ENCODE data around the gene PPTC7. TPM values are rescaled to one million over a fixed set of nuclear protein-coding genes. Genes with fewer than 3 reads are reported as not detected.

PPTC7 gene
- total and polyA plus RNA-seq, 2 of the 4 experiments (the other 2 are of a cell fraction): 4.1 to 6.8 TPM

GRCh38 chr12:110622582-110622981 lies 39.5 kb upstream of the PPTC7 start:
- Histone ChIP-seq H3K4me3 (ENCODE audit: insufficient read depth, low read depth, low read length) (no peak overlapping the region), H3K36me3 (ENCODE audit: control insufficient read depth, insufficient read depth, low read length) (no peaks in the 10 kb centered on the region), H2AFZ (replicated peaks; ENCODE audit: low read length, poor library complexity) (no peak overlapping the region), H3K4me2 (ENCODE audit: low read depth, low read length) (no peak overlapping the region), H3K18ac (ENCODE audit: low read depth, low read length) (no peak overlapping the region), H3K79me1 (ENCODE audit: low read depth in 1 of 2, low read length in 2 of 2) (no peaks in the 10 kb centered on the region), H3K4ac (ENCODE audit: low read depth, low read length) (no peak overlapping the region), H3K9me3 (ENCODE audit: control insufficient read depth, insufficient read depth, low read length) (no peaks in the 10 kb centered on the region), H3K4me1 (ENCODE audit: control insufficient read depth, insufficient read depth, low read length) (no peaks in the 10 kb centered on the region), H2BK5ac (ENCODE audit: low read depth, low read length, poor library complexity, severe bottlenecking) (no peak overlapping the region), H3K27ac (ENCODE audit: insufficient read depth, low read length) (no peak overlapping the region), H4K8ac (ENCODE audit: low read depth in 2 of 2, low read length in 2 of 2) (no peak overlapping the region), H4K91ac (ENCODE audit: insufficient read depth, low read depth, low read length) (no peak overlapping the region), H3K9me1 (ENCODE audit: insufficient read depth, low read length) (no peaks in the 10 kb centered on the region), H2BK20ac (ENCODE audit: low read depth, low read length) (no peak overlapping the region), H2AK5ac (ENCODE audit: low read depth, low read length) (no peak overlapping the region), H4K5ac (ENCODE audit: low read depth, low read length) (no peak overlapping the region), H2BK120ac (ENCODE audit: low read depth, low read length) (no peak overlapping the region), H3K23ac (ENCODE audit: low read depth, low read length) (no peak overlapping the region), H3K14ac (replicated peaks; ENCODE audit: low read depth, low read length) (no peak overlapping the region), H4K20me1 (ENCODE audit: insufficient read depth, low read length) (no peaks in the 10 kb centered on the region), H2BK15ac (ENCODE audit: low read depth, low read length) (no peak overlapping the region), H3K9ac (ENCODE audit: low read depth, low read length) (no peak overlapping the region), H3K56ac (ENCODE audit: extremely low read depth, insufficient read depth, low read length) (no peak overlapping the region), H3K27me3 (ENCODE audit: control insufficient read depth, insufficient read depth, low read length) (no peaks in the 10 kb centered on the region), H2AK9ac (replicated peaks; ENCODE audit: low read depth, low read length, poor library complexity) (no peak overlapping the region)
- DNase-seq (no peak), ATAC-seq (ENCODE audit: low read depth) (no peak)
- dilution Hi-C loops (cut with HindIII; ENCODE audit: low sequenced_read_pairs, unreplicated experiment) (no loop called here), in situ Hi-C loops (cut with MboI; ENCODE audit: low sequenced_read_pairs) (no loop called here), intact Hi-C loops (cut with micrococcal nuclease) (no loop called here)
- CTCF ChIA-PET: no interaction called here
- no TSS peak for BruUV-seq (replicated peaks)
- TF ChIP-seq FOS (IDR thresholded peaks at IDR 0.05; ENCODE audit: low read depth, low read length): no peak
- TF ChIP-seq CTCF (conservative IDR thresholded peaks at IDR 0.05; ENCODE audit: low read depth, low read length): no peak
- TF ChIP-seq SMC3 (IDR thresholded peaks at IDR 0.05; ENCODE audit: low read depth, low read length): no peak
- TF ChIP-seq BHLHE40 (IDR thresholded peaks at IDR 0.05; ENCODE audit: low read depth, low read length): no peak
- no peak for TF ChIP-seq CEBPB (IDR thresholded peaks at IDR 0.05; ENCODE audit: low read depth, low read length)
- TF ChIP-seq, protein P1, sequence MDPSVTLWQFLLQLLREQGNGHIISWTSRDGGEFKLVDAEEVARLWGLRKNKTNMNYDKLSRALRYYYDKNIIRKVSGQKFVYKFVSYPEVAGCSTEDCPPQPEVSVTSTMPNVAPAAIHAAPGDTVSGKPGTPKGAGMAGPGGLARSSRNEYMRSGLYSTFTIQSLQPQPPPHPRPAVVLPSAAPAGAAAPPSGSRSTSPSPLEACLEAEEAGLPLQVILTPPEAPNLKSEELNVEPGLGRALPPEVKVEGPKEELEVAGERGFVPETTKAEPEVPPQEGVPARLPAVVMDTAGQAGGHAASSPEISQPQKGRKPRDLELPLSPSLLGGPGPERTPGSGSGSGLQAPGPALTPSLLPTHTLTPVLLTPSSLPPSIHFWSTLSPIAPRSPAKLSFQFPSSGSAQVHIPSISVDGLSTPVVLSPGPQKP (IDR thresholded peaks at IDR 0.05; ENCODE audit: borderline replicate concordance, low read depth, low read length): no peak
- no peak for TF ChIP-seq POLR2A (IDR thresholded peaks at IDR 0.05; ENCODE audit: low read depth, low read length)
- no peak for TF ChIP-seq MAZ (IDR thresholded peaks at IDR 0.05; ENCODE audit: borderline replicate concordance, low read depth, low read length)
- TF ChIP-seq MAFK (IDR thresholded peaks at IDR 0.05; ENCODE audit: low read depth, low read length): no peak
- TF ChIP-seq CHD1 (IDR thresholded peaks at IDR 0.05; ENCODE audit: low read depth, low read length): no peak
- TF ChIP-seq USF2 (IDR thresholded peaks at IDR 0.05; ENCODE audit: low read depth, low read length): no peak
- TF ChIP-seq MXI1 (IDR thresholded peaks at IDR 0.05; ENCODE audit: borderline replicate concordance, low read depth, low read length): no peak
- no CpG with 5 or more reads among the region's 3 CpGs for WGBS, 2 experiments (ENCODE audit: extremely low coverage in 2 of 2, insufficient read length in 1 of 2)
- POLR2A ChIA-PET (ENCODE audit: unreplicated experiment): no interaction called here
